B cell (primary cell): ENCODE data around the gene SBK2. TPM values are rescaled to one million over a fixed set of nuclear protein-coding genes. Genes with fewer than 3 reads are reported as not detected.

Experiments
- ATAC-seq: fragments of 200-7000 bp; cut with Tn5 transposase; one replicate; pipeline ENCODE4 v1.10.0; 2021; ENCODE audit warnings: low read depth, mild to moderate bottlenecking, moderate number of reproducible peaks, moderate library complexity
- CTCF ChIA-PET: fragments of 350-600 bp; sonication (Branson Sonifier 250); formaldehyde crosslinking; loops from one replicate; lab custom pipeline; 2021; ENCODE audit warnings: antibody characterized with exemption, inconsistent platforms; lab: Charles Lee
- POLR2A ChIA-PET: fragments of 350-600 bp; sonication (Branson Sonifier 250); formaldehyde crosslinking; loops from one replicate; lab custom pipeline; 2021; ENCODE audit warnings: antibody characterized with exemption; lab: Charles Lee
- DNase-seq: peaks from one replicate; pipeline ENCODE4 v3.0.0; 2013
- H2AFZ ChIP-seq: 2 replicates; pipeline ENCODE4 v1.6.1; 2012; ENCODE audit warnings: mild to moderate bottlenecking, low read depth, low read length; ENCODE audit not compliant: insufficient read depth, poor library complexity, severe bottlenecking
- H3K27ac ChIP-seq, 2 donors: 1 replicate in 1 of 2; 2 replicates in 1 of 2; pipeline ENCODE4 v1.5.1; 2012 to 2013; ENCODE audit warnings: low read length in 2 of 2, mild to moderate bottlenecking in 2 of 2, moderate library complexity in 1 of 2
- H3K27me3 ChIP-seq, 4 experiments: fragments of 200-600 bp in 1 of 4; sonication (generic) in 1 of 4; replicated peaks in 1 of 4; 1 replicate in 2 of 4; 2 replicates in 2 of 4; pipeline versions ENCODE4 v1.6.1 to v1.7.0; 2013 to 2016; ENCODE audit warnings: low read length in 3 of 4, mild to moderate bottlenecking in 2 of 4, mixed read lengths in 1 of 4, moderate library complexity in 1 of 4; ENCODE audit not compliant: insufficient read depth in 4 of 4, control insufficient read depth in 3 of 4; ENCODE audit errors: control extremely low read depth in 1 of 4
- H3K36me3 ChIP-seq, 2 experiments: replicated peaks in 1 of 2; 1 replicate in 1 of 2; 2 replicates in 1 of 2; pipeline versions ENCODE4 v1.6.1 to v1.7.1; 2013; ENCODE audit warnings: low read length in 1 of 2; ENCODE audit not compliant: insufficient read depth in 2 of 2, control insufficient read depth in 1 of 2; ENCODE audit errors: control extremely low read depth in 1 of 2, extremely low read depth in 1 of 2
- H3K4me1 ChIP-seq, 2 donors: fragments of 200-600 bp in 1 of 2; sonication (generic) in 1 of 2; 1 replicate in 1 of 2; 2 replicates in 1 of 2; pipeline versions ENCODE4 v1.5.1 to v1.6.1; 2013 to 2017; ENCODE audit warnings: low read length in 2 of 2; ENCODE audit not compliant: control insufficient read depth in 2 of 2, insufficient read depth in 2 of 2
- H3K4me2 ChIP-seq: replicated peaks from 2 replicates; pipeline ENCODE3; 2012; ENCODE audit warnings: mild to moderate bottlenecking, low read depth, low read length; ENCODE audit not compliant: poor library complexity, severe bottlenecking
- H3K4me3 ChIP-seq, 5 experiments: fragments of 200-600 bp in 1 of 5; sonication (generic) in 1 of 5; 1 replicate in 3 of 5; 2 replicates in 2 of 5; pipeline versions ENCODE4 v1.5.1 to v1.7.0; 2011 to 2016; ENCODE audit warnings: low read length in 4 of 5, mild to moderate bottlenecking in 4 of 5, low read depth in 2 of 5, control low read depth in 1 of 5, moderate library complexity in 1 of 5; ENCODE audit not compliant: insufficient read depth in 1 of 5; ENCODE audit errors: control extremely low read depth in 1 of 5, extremely low read depth in 1 of 5
- H3K79me2 ChIP-seq: fragments of 200-600 bp; sonication (generic); one replicate; pipeline ENCODE4 v1.6.0; 2016; ENCODE audit warnings: low read length; ENCODE audit not compliant: control insufficient read depth, insufficient read depth
- H3K9ac ChIP-seq: fragments of 200-600 bp; sonication (generic); 2 replicates; pipeline ENCODE4 v1.6.1; 2017; ENCODE audit warnings: mild to moderate bottlenecking, low read length, moderate library complexity
- H3K9me3 ChIP-seq, 3 donors: one replicate each; pipeline versions ENCODE4 v1.6.1 to v1.7.1; 2013; ENCODE audit warnings: low read length in 2 of 3; ENCODE audit not compliant: control insufficient read depth in 2 of 3, insufficient read depth in 1 of 3; ENCODE audit errors: control extremely low read depth in 1 of 3
- H4K20me1 ChIP-seq: 2 replicates; pipeline ENCODE4 v1.6.0; 2012; ENCODE audit warnings: mild to moderate bottlenecking, low read length; ENCODE audit not compliant: insufficient read depth, control insufficient read depth, poor library complexity, severe bottlenecking
- H3K27ac Mint-ChIP-seq: one replicate; pipeline ENCODE4 v1.8.0; 2021; ENCODE audit warnings: mixed read lengths
- H3K27me3 Mint-ChIP-seq: one replicate; pipeline ENCODE4 v1.8.0; 2021; ENCODE audit warnings: mixed read lengths
- H3K4me1 Mint-ChIP-seq: one replicate; pipeline ENCODE4 v1.8.0; 2021; ENCODE audit warnings: mixed read lengths
- H3K4me3 Mint-ChIP-seq: one replicate; pipeline ENCODE4 v1.8.0; 2021; ENCODE audit warnings: mixed read lengths
- H3K9me3 Mint-ChIP-seq: one replicate; pipeline ENCODE4 v1.8.0; 2022; ENCODE audit warnings: mixed read lengths; ENCODE audit not compliant: insufficient read depth
- EZH2 ChIP-seq: IDR thresholded peaks from 2 replicates; pipeline ENCODE4 v1.6.1; 2012; ENCODE audit warnings: borderline replicate concordance, low read depth, mild to moderate bottlenecking, moderate library complexity, low read length; ENCODE audit not compliant: insufficient read depth, poor library complexity, severe bottlenecking
- WGBS: methylation state at CpG from one replicate; pipeline ENCODE4 v1.1.5; 2013; ENCODE audit warnings: missing lambda C conversion rate; ENCODE audit not compliant: insufficient coverage; 5-methylcytosine and 5-hydroxymethylcytosine counted together
- intact Hi-C: fragments of 100-400 bp; cut with micrococcal nuclease; formaldehyde crosslinking; loops from one replicate; pipeline ENCODE4 v1.10.0; 2022
- polyA plus RNA-seq: library from polyadenylated mRNA; depleted of rRNA; stranded (reverse); fragments of >200 nt; gene quantifications from 2 replicates; pipeline ENCODE4 v1.2.3, GENCODE V29; 2012
- total RNA-seq, 2 donors: library from RNA; stranded (reverse); fragments of 120-200 nt in 1 of 2; gene quantifications; 1 replicate in 1 of 2; 2 replicates in 1 of 2; pipeline versions ENCODE4 v1.2.3 to v1.2.4, GENCODE V29; 2013 to 2022
- TF ChIP-seq, protein P1 (sequence below): fragments of 200-600 bp; IDR thresholded peaks from one replicate; pipeline ENCODE4 v1.8.0; 2022; ENCODE audit warnings: antibody characterized with exemption, mild to moderate bottlenecking

Gene SBK2
- total and polyA plus RNA-seq, 2 donors (not counting 1 experiment from before 2014, with no cell fraction given), result not detected

GRCh38 chr19:55492362-55492944, 44.5 kb downstream of the SBK2 start:
- POLR2A ChIA-PET, result no interaction called here
- no peak overlapping the region for H3K4me3 Mint-ChIP-seq

More at GRCh38 chr19:55492362-55492944, 44.5 kb downstream of the SBK2 start:
- no peak for ATAC-seq
- no peaks in the 10 kb centered on the region for H3K4me1 ChIP-seq
- Mint-ChIP-seq H3K27me3 (peaks cover 8% of the 10 kb centered on the region), H3K27ac (no peak overlapping the region), H3K4me1 (no peaks in the 10 kb centered on the region), H3K9me3 (no peaks in the 10 kb centered on the region)
- no peaks in the 10 kb centered on the region for H3K79me2 ChIP-seq
- H3K9me3 ChIP-seq, result no peaks in the 10 kb centered on the region
- no peak overlapping the region for H3K4me2 ChIP-seq
- TF ChIP-seq, protein P1, sequence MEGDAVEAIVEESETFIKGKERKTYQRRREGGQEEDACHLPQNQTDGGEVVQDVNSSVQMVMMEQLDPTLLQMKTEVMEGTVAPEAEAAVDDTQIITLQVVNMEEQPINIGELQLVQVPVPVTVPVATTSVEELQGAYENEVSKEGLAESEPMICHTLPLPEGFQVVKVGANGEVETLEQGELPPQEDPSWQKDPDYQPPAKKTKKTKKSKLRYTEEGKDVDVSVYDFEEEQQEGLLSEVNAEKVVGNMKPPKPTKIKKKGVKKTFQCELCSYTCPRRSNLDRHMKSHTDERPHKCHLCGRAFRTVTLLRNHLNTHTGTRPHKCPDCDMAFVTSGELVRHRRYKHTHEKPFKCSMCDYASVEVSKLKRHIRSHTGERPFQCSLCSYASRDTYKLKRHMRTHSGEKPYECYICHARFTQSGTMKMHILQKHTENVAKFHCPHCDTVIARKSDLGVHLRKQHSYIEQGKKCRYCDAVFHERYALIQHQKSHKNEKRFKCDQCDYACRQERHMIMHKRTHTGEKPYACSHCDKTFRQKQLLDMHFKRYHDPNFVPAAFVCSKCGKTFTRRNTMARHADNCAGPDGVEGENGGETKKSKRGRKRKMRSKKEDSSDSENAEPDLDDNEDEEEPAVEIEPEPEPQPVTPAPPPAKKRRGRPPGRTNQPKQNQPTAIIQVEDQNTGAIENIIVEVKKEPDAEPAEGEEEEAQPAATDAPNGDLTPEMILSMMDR, result no peak
- TF ChIP-seq EZH2, result no peak
- WGBS, result 36% methylated on average over 8 of the region's 12 CpGs
- no peak overlapping the region for H3K27ac ChIP-seq
- no peak for DNase-seq
- CTCF ChIA-PET, result interaction anchor here (1.3 kb wide), 1 partner anchor 25 kb away, joined by 4 read pairs; no protein-coding TSS in a partner anchor
- intact Hi-C loops, result no loop called here
- H2AFZ ChIP-seq, result no peak overlapping the region
- no peak overlapping the region for H3K4me3 ChIP-seq
- H3K27me3 ChIP-seq, result peaks cover 0 to 35% (median 2%) of the 10 kb centered on the region in 4 experiments
- no peak overlapping the region for H3K9ac ChIP-seq
- H3K36me3 ChIP-seq, result no peaks in the 10 kb centered on the region
- no peaks in the 10 kb centered on the region for H4K20me1 ChIP-seq
